ENCODE results near the gene CAPN2. TPM values are rescaled to one million over a fixed set of nuclear protein-coding genes. Genes with fewer than 3 reads are reported as not detected.

The CAPN2 gene
- total RNA-seq, 4 donors from 2014 or later, result 134 to 155 (median 148) TPM

- peaks cover 10 to 15% of the 10 kb centered on the region in 2 donors for H3K4me1 ChIP-seq
- H3K9me3 ChIP-seq, result no peaks in the 10 kb centered on the region
- no peak for DNase-seq
- H3K4me3 ChIP-seq (replicated peaks in 1 of 3), result no peak overlapping the region
- H3K27ac ChIP-seq, result no peak overlapping the region
- WGBS, 2 donors, result 85 to 89% methylated on average over 11 of the region's 11 CpGs
- no peaks in the 10 kb centered on the region for H3K36me3 ChIP-seq
- no peak for TF ChIP-seq POLR2A (IDR thresholded peaks at IDR 0.05)
- TF ChIP-seq, protein P1, sequence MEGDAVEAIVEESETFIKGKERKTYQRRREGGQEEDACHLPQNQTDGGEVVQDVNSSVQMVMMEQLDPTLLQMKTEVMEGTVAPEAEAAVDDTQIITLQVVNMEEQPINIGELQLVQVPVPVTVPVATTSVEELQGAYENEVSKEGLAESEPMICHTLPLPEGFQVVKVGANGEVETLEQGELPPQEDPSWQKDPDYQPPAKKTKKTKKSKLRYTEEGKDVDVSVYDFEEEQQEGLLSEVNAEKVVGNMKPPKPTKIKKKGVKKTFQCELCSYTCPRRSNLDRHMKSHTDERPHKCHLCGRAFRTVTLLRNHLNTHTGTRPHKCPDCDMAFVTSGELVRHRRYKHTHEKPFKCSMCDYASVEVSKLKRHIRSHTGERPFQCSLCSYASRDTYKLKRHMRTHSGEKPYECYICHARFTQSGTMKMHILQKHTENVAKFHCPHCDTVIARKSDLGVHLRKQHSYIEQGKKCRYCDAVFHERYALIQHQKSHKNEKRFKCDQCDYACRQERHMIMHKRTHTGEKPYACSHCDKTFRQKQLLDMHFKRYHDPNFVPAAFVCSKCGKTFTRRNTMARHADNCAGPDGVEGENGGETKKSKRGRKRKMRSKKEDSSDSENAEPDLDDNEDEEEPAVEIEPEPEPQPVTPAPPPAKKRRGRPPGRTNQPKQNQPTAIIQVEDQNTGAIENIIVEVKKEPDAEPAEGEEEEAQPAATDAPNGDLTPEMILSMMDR (IDR thresholded peaks at IDR 0.05), result no peak
- H3K27me3 ChIP-seq, result no peaks in the 10 kb centered on the region
- intact Hi-C loops (cut with DNase I), result no loop called here
Observed at GRCh38 chr1:223820971-223821370, 108.6 kb downstream of the CAPN2 start.

- H3K36me3 ChIP-seq, result no peaks in the 10 kb centered on the region
- TF ChIP-seq, protein P1 (IDR thresholded peaks at IDR 0.05), result no peak
- TF ChIP-seq POLR2A (IDR thresholded peaks at IDR 0.05), result no peak
- intact Hi-C loops (cut with DNase I), result no loop called here
- WGBS, 2 donors, result 95 to 96% methylated on average over 9 of the region's 9 CpGs
- no peak for DNase-seq
- H3K27ac ChIP-seq, result no peak overlapping the region
- peaks cover 8 to 33% of the 10 kb centered on the region in 2 donors for H3K4me1 ChIP-seq
- no peaks in the 10 kb centered on the region for H3K27me3 ChIP-seq
- no peak overlapping the region for H3K4me3 ChIP-seq (replicated peaks in 1 of 3)
- H3K9me3 ChIP-seq, result no peaks in the 10 kb centered on the region
Observed at GRCh38 chr1:223824287-223824686, 111.9 kb downstream of the CAPN2 start.

GRCh38 chr1:223824712-223825111 lies 112.4 kb downstream of the CAPN2 start:
- 88 to 92% methylated on average over 4 of the region's 4 CpGs for WGBS, 2 donors
- no peak overlapping the region for H3K4me3 ChIP-seq (replicated peaks in 1 of 3)
- peaks cover 8 to 33% of the 10 kb centered on the region in 2 donors for H3K4me1 ChIP-seq
- intact Hi-C loops (cut with DNase I), result no loop called here
- TF ChIP-seq, protein P1 (IDR thresholded peaks at IDR 0.05), result no peak
- TF ChIP-seq POLR2A (IDR thresholded peaks at IDR 0.05), result no peak
- H3K36me3 ChIP-seq, result no peaks in the 10 kb centered on the region
- H3K27ac ChIP-seq, result no peak overlapping the region
- DNase-seq, result no peak
- H3K27me3 ChIP-seq, result no peaks in the 10 kb centered on the region
- no peaks in the 10 kb centered on the region for H3K9me3 ChIP-seq

Small RNAs within 50 kb of the gene (small RNA-seq; reads per million reads assigned to genes)
- not detected for gene RNU6-1248P

Other genes starting within 250 kb of the CAPN2 start
- gene CAPN8, start 46.8 kb upstream of the CAPN2 start, total RNA-seq, result under 1 TPM in 3 of 4 donors, not detected in 1; 0.20 to 0.79 (median 0.40) TPM
- gene TP53BP2, start 133.4 kb downstream of the CAPN2 start, total RNA-seq, result 10 to 100 TPM; 58.2 to 98.0 (median 76.1) TPM